Erythroblast (primary cell): ENCODE measurements around the gene NFU1.
"Not testable (repeated sequence)": the region's sequence is repeated elsewhere in the genome, so short reads cannot be mapped to it uniquely, and the experiment has no call there.

Experiments
- GATA1 ChIP-seq: IDR thresholded peaks from 2 replicates; pipeline ENCODE4 v1.6.1; 2011; ENCODE audit warnings: low read depth, mild to moderate bottlenecking, control low read depth, low read length, moderate library complexity
- POLR2A ChIP-seq: IDR thresholded peaks from 2 replicates; pipeline ENCODE4 v1.6.1; 2011; ENCODE audit warnings: mild to moderate bottlenecking, low read length

GRCh38 chr2:69439499-69439898 lies 2.3 kb upstream of the NFU1 start:
- TF ChIP-seq POLR2A, GATA1: not testable (repeated sequence)
